Dedifferentiated amniotic fluid mesenchymal stem cell (primary cell): ENCODE measurements around the gene NAV3.
A peak's percentile ranks its signal among the peaks of the same experiment; 100 is the strongest.
"Not testable (repeated sequence)": the region's sequence is repeated elsewhere in the genome, so short reads cannot be mapped to it uniquely, and the experiment has no call there.

ENCODE experiments used
- DNase-seq: peaks from one replicate; pipeline ENCODE4 v3.0.0-alpha.2; 2016; ENCODE audit errors: extremely low spot score

The NAV3 gene

GRCh38 chr12:78050790-78051189 is 220.1 kb downstream of the NAV3 start:
- no peak for DNase-seq

GRCh38 chr12:78055545-78055944 is 224.9 kb downstream of the NAV3 start:
- no peak for DNase-seq

- DNase-seq: no peak
Measured at GRCh38 chr12:78057075-78057474, 226.4 kb downstream of the NAV3 start.

GRCh38 chr12:78060186-78060585 is 229.5 kb downstream of the NAV3 start:
- peak; percentile 17 for DNase-seq

- peak; percentile 67 for DNase-seq
Measured at GRCh38 chr12:78062786-78063185, 232.1 kb downstream of the NAV3 start.

GRCh38 chr12:78081590-78082314 is 251.1 kb downstream of the NAV3 start:
- DNase-seq: no peak

- no peak for DNase-seq
Measured at GRCh38 chr12:78085542-78086182, 255.0 kb downstream of the NAV3 start.

- DNase-seq: no peak
Measured at GRCh38 chr12:78086553-78087362, 256.1 kb downstream of the NAV3 start.

GRCh38 chr12:78087363-78087675 is 256.6 kb downstream of the NAV3 start:
- DNase-seq: peak; percentile 38

GRCh38 chr12:78088391-78088832 is 257.7 kb downstream of the NAV3 start:
- DNase-seq: no peak

GRCh38 chr12:78090266-78090665 is 259.6 kb downstream of the NAV3 start:
- no peak for DNase-seq

GRCh38 chr12:78095623-78096022 is 264.9 kb downstream of the NAV3 start:
- no peak for DNase-seq

GRCh38 chr12:78096909-78097597 is 266.4 kb downstream of the NAV3 start:
- DNase-seq: peak; percentile 59

- no peak for DNase-seq
Measured at GRCh38 chr12:78099806-78100205, 269.1 kb downstream of the NAV3 start.

- DNase-seq: no peak
Measured at GRCh38 chr12:78101113-78101876, 270.6 kb downstream of the NAV3 start.

GRCh38 chr12:78101946-78102635 is 271.4 kb downstream of the NAV3 start:
- DNase-seq: no peak

- DNase-seq: not testable (repeated sequence)
Measured at GRCh38 chr12:78102801-78103200, 272.1 kb downstream of the NAV3 start.

GRCh38 chr12:78115889-78116288 is 285.2 kb downstream of the NAV3 start:
- no peak for DNase-seq

GRCh38 chr12:78118036-78118435 is 287.3 kb downstream of the NAV3 start:
- DNase-seq: no peak

- peak; percentile 27 for DNase-seq
Measured at GRCh38 chr12:78118486-78118885, 287.8 kb downstream of the NAV3 start.
